ENCODE measurements around the gene DNASE1L1.

The DNASE1L1 gene

DNA sequence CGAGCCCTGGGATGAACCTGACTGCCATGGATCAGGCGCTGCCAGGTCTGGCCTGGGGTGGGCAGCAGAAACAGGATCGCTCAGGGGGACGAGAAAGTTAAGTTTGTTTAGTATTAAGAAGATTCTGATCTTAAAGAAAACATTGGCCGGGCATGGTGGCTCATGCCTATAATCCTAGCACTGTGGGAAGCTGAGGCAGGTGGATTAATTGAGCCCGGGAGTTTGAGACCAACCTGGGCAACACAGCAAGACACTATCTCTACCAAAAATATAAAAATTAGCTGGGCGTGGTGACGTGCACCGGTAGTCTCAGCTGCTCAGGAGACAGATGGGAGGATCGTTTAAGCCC is 33.9 kb downstream of the DNASE1L1 start:
- Mint-ChIP-seq H3K27ac (peak overlapping the region in 2 of 3 experiments; percentile 54 to 86), H3K4me3 (peak overlapping the region; percentile 65 to 77 (median 76)), H3K4me1 (peaks cover 9% of the 10 kb centered on the region), H3K9me3 (peaks cover 9% of the 10 kb centered on the region), H3K27me3 (ENCODE audit: low read depth) (no peaks in the 10 kb centered on the region), H3K36me3 (ENCODE audit: low read depth) (peaks cover 3% of the 10 kb centered on the region)
- TF ChIP-seq, protein P1, sequence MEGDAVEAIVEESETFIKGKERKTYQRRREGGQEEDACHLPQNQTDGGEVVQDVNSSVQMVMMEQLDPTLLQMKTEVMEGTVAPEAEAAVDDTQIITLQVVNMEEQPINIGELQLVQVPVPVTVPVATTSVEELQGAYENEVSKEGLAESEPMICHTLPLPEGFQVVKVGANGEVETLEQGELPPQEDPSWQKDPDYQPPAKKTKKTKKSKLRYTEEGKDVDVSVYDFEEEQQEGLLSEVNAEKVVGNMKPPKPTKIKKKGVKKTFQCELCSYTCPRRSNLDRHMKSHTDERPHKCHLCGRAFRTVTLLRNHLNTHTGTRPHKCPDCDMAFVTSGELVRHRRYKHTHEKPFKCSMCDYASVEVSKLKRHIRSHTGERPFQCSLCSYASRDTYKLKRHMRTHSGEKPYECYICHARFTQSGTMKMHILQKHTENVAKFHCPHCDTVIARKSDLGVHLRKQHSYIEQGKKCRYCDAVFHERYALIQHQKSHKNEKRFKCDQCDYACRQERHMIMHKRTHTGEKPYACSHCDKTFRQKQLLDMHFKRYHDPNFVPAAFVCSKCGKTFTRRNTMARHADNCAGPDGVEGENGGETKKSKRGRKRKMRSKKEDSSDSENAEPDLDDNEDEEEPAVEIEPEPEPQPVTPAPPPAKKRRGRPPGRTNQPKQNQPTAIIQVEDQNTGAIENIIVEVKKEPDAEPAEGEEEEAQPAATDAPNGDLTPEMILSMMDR (IDR thresholded peaks at IDR 0.05; ENCODE audit: unreplicated experiment in 3 of 3): no peak

GRCh38 chrX:154374313-154375155 is 34.5 kb downstream of the DNASE1L1 start, which contains the start of gene FLNA:
Gene FLNA, minus strand, starts transcription at chrX:154374634. Its CDS starts 3,389 bp downstream, at chrX:154371245.
- H3K9me3 Mint-ChIP-seq: peaks cover 10% of the 10 kb centered on the region
- TF ChIP-seq, protein P1 (IDR thresholded peaks at IDR 0.05; ENCODE audit: unreplicated experiment in 3 of 3): peak in 1 of 3 experiments; percentile 22
- peak within 1 kb of the TSS; percentile 74 to 95 (median 90) for H3K27ac Mint-ChIP-seq
- H3K4me3 Mint-ChIP-seq: peak within 1 kb of the TSS; percentile 80 to 92 (median 91)
- H3K36me3 Mint-ChIP-seq (ENCODE audit: low read depth): peaks cover 4% of the 10 kb centered on the region
- H3K27me3 Mint-ChIP-seq (ENCODE audit: low read depth): no peaks in the 10 kb centered on the region
- H3K4me1 Mint-ChIP-seq: peaks cover 5% of the 10 kb centered on the region

- peak overlapping the region; percentile 74 to 95 (median 90) for H3K27ac Mint-ChIP-seq
- H3K27me3 Mint-ChIP-seq (ENCODE audit: low read depth): no peaks in the 10 kb centered on the region
- peak overlapping the region; percentile 80 to 92 (median 91) for H3K4me3 Mint-ChIP-seq
- H3K36me3 Mint-ChIP-seq (ENCODE audit: low read depth): peaks cover 4% of the 10 kb centered on the region
- TF ChIP-seq, protein P1 (IDR thresholded peaks at IDR 0.05; ENCODE audit: unreplicated experiment in 3 of 3): peak; percentile 58 to 65 (median 61)
- H3K4me1 Mint-ChIP-seq: peaks cover 5% of the 10 kb centered on the region
- H3K9me3 Mint-ChIP-seq: peaks cover 10% of the 10 kb centered on the region
These were observed 35.4 kb downstream of the DNASE1L1 start for GRCh38 chrX:154373340-154374306.

DNA sequence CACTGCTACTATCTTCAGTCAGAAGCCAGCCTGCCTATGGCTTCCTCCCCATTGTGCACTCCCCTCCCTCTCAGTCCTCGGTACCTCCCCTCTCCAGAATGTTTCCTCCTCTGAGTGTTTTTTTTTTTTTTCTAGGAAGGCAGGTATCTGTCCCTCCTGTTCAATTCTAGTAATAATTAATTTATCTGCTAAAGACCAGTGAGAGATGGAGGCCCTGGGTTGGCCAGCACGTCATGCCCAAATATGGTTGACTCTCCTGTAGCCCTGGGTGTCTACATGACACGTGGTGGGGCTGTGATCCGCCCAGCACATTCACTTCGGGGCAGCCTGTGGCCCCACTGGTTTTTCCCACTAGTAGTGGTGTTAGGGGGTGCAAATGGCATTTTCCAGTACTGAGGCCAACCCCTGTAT is 36.4 kb downstream of the DNASE1L1 start:
- peaks cover 5% of the 10 kb centered on the region for H3K4me1 Mint-ChIP-seq
- TF ChIP-seq, protein P1 (IDR thresholded peaks at IDR 0.05; ENCODE audit: unreplicated experiment in 3 of 3): no peak
- peak overlapping the region; percentile 75 to 87 (median 87) for H3K4me3 Mint-ChIP-seq
- no peaks in the 10 kb centered on the region for H3K27me3 Mint-ChIP-seq (ENCODE audit: low read depth)
- peaks cover 10% of the 10 kb centered on the region for H3K9me3 Mint-ChIP-seq
- H3K36me3 Mint-ChIP-seq (ENCODE audit: low read depth): peaks cover 7% of the 10 kb centered on the region
- H3K27ac Mint-ChIP-seq: peak overlapping the region; percentile 70 to 94 (median 90)

GRCh38 chrX:154371789-154372300 is 37.2 kb downstream of the DNASE1L1 start:
- peak overlapping the region; percentile 84 to 87 (median 87) for H3K4me3 Mint-ChIP-seq
- H3K36me3 Mint-ChIP-seq (ENCODE audit: low read depth): peaks cover 11% of the 10 kb centered on the region
- H3K4me1 Mint-ChIP-seq: peaks cover 5% of the 10 kb centered on the region
- H3K27me3 Mint-ChIP-seq (ENCODE audit: low read depth): no peaks in the 10 kb centered on the region
- H3K27ac Mint-ChIP-seq: no peak overlapping the region
- TF ChIP-seq, protein P1 (IDR thresholded peaks at IDR 0.05; ENCODE audit: unreplicated experiment in 3 of 3): no peak
- H3K9me3 Mint-ChIP-seq: peaks cover 10% of the 10 kb centered on the region
